HFFc6 (cell line): ENCODE measurements around the gene TMEM9B. TPM values are rescaled to one million over a fixed set of nuclear protein-coding genes. Genes with fewer than 3 reads are reported as not detected.
A peak's percentile ranks its signal among the peaks of the same experiment; 100 is the strongest.

Source experiments
- DNase-seq: peaks from one replicate; pipeline ENCODE4 v3.0.0-alpha.2; 2018
- H3K27ac Mint-ChIP-seq: 2 replicates; pipeline ENCODE4 v1.8.0; 2020; ENCODE audit warnings: mild to moderate bottlenecking, mixed read lengths
- H3K27me3 Mint-ChIP-seq: 2 replicates; pipeline ENCODE4 v1.8.0; 2021; ENCODE audit warnings: mild to moderate bottlenecking, moderate library complexity, mixed read lengths; ENCODE audit not compliant: insufficient read depth
- H3K36me3 Mint-ChIP-seq: 2 replicates; pipeline ENCODE4 v1.8.0; 2021; ENCODE audit warnings: low read depth, mixed read lengths
- H3K4me1 Mint-ChIP-seq: 2 replicates; pipeline ENCODE4 v1.8.0; 2020; ENCODE audit warnings: low read depth, mixed read lengths
- H3K4me3 Mint-ChIP-seq: 2 replicates; pipeline ENCODE4 v1.8.0; 2020; ENCODE audit warnings: mild to moderate bottlenecking, moderate library complexity, mixed read lengths
- H3K9me3 Mint-ChIP-seq: 2 replicates; pipeline ENCODE4 v1.8.0; 2020; ENCODE audit warnings: mild to moderate bottlenecking, mixed read lengths
- CTCF ChIP-seq: fragments of 200-600 bp; sonication (generic); IDR thresholded peaks from 2 replicates; pipeline ENCODE4 v1.5.0; 2021; ENCODE audit warnings: antibody characterized with exemption, mild to moderate bottlenecking
- total RNA-seq, 6 experiments: library from RNA; stranded (reverse); fragmentation: NEBNext Ultra II Directional; extraction: Animal tissue kit (Norgen Biotek cat#: 25700); gene quantifications; 2 replicates in 1 of 6; 3 replicates in 5 of 6; pipeline ENCODE4 v1.2.3, GENCODE V29; 2021

The TMEM9B gene
- total RNA-seq, 6 experiments from 2014 or later: 50.0 to 66.0 (median 59.7) TPM

DNA sequence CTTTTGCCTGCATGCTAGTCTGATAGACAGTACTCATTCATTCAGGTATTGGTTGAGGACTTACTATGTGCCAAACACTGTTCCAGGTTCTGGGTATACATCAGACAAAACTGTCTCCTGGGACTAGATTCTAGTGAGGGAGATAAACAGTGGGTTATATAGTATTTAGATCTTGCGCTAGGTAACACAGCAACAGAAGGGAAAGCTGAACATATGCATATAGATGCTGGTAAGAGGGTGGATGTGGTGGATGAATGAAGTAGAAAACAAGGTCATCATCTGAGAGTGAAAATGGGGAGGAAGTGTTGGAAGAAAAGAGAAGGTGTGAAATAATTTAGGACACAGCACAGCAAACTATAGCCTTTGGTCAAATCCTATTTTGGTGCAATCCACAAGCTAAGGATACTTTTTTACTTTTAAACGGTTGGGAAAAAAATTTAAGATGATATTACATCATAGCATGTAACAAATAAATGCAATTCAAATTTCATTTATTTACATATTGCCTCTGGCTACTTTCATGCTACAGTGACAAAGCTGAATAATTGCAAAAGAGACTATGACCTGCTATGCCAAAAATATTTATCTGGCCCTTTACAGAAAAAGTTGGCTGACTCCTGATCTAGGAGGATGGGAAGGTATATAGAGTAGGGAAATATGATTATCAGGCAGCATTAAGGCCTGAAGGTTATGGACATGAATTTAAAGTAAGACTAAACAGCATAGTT is 7.1 kb upstream of the TMEM9B start:
- no peak for DNase-seq
- H3K9me3 Mint-ChIP-seq: no peaks in the 10 kb centered on the region
- no peaks in the 10 kb centered on the region for H3K27me3 Mint-ChIP-seq
- no peak overlapping the region for H3K4me3 Mint-ChIP-seq
- no peaks in the 10 kb centered on the region for H3K36me3 Mint-ChIP-seq
- no peak overlapping the region for H3K27ac Mint-ChIP-seq
- TF ChIP-seq CTCF: no peak
- H3K4me1 Mint-ChIP-seq: no peaks in the 10 kb centered on the region; the same call in 1 of the 2 replicates

GRCh38 chr11:8967184-8967583 is 2.9 kb upstream of the TMEM9B start:
- Mint-ChIP-seq H3K9me3 (no peaks in the 10 kb centered on the region), H3K27me3 (peaks cover 3% of the 10 kb centered on the region; the same call in 1 of the 2 replicates)
- no peak for TF ChIP-seq CTCF

DNA sequence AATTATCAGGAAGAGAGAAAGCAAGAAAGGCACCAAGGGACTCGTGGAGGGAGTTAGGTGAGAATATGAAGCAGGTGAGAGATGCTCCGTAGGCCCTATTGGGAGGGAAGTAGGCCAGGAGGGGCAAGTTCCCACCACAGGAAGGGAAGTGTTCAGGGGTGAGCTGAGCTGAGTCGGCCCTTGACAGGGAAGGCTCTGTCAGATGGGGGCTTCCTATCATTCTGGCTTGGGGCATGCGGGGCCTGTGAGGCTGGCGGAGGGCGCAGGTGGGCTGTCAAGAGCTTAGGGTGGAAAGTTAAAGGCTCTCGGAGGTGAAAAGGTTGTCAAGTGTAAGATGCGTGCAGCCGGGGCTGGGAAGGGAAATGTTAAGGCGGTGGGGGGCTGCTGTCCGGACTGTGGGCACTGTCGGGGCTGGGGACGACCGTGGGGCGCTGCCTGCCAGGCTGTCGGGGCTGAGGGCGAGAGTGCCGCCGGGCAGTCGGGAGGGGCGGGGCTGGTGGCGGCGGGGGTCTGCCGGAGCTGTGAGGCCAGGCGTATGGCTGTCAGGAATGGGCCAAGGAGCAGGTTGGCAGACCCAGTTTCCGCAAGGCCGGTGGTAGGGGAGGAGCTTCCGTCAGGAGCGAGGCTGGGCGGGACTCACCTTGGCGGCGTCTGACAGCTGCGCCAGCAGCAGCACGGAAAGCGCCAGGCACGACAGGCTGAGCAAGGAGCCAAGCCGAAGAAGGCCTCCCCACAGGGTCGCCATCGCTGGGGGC is 496 bp downstream of the TMEM9B start:
- H3K27ac Mint-ChIP-seq: peak overlapping the region; percentile 92
- no peaks in the 10 kb centered on the region for H3K9me3 Mint-ChIP-seq
- H3K36me3 Mint-ChIP-seq: 0 out of 2 replicates have a peak, but pooled peaks cover 6% of the 10 kb centered on the region
- H3K4me1 Mint-ChIP-seq: peaks cover 45% of the 10 kb centered on the region
- peak overlapping the region; percentile 99 for H3K4me3 Mint-ChIP-seq
- no peak for TF ChIP-seq CTCF
- DNase-seq: peak; percentile 56
- peaks cover 3% of the 10 kb centered on the region; the same call in 1 of the 2 replicates for H3K27me3 Mint-ChIP-seq

More at GRCh38 chr11:8967184-8967583, 2.9 kb upstream of the TMEM9B start:
- Mint-ChIP-seq H3K27ac (no peak overlapping the region), H3K4me3 (no peak overlapping the region), H3K4me1 (peaks cover 20% of the 10 kb centered on the region), H3K36me3 (0 out of 2 replicates have a peak, but pooled peaks cover 6% of the 10 kb centered on the region)
- no peak for DNase-seq

DNA sequence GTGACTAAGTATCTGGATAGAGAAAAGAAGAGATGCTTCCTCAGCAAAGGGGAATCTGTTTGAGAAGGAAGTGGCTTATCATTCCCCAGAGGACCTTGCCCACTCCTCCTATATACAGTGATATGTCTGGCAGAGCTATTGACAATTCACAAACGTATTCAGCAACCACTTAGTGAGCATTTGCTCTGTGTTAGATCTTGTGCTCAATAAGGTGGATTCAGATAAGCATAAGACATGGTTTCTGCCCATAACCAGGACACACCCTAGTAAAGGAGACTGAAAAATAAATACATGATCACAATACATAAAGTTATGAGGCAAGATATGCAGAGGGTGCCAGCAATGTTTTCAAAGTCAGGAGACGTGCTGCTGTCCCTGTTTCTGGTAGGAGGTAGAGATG is 1.4 kb downstream of the TMEM9B start:
- no peak for DNase-seq
- 0 out of 2 replicates have a peak, but pooled peaks cover 6% of the 10 kb centered on the region for H3K36me3 Mint-ChIP-seq

More for the DNA sequence above, 1.4 kb downstream of the TMEM9B start:
- Mint-ChIP-seq H3K4me1 (peaks cover 46% of the 10 kb centered on the region), H3K27me3 (peaks cover 3% of the 10 kb centered on the region; the same call in 1 of the 2 replicates), H3K4me3 (peak overlapping the region; percentile 99), H3K9me3 (no peaks in the 10 kb centered on the region), H3K27ac (peak overlapping the region; percentile 92)
- no peak for TF ChIP-seq CTCF
